ENCODE data around the gene EMID1. TPM values are rescaled to one million over a fixed set of nuclear protein-coding genes. Genes with fewer than 3 reads are reported as not detected.

Gene EMID1
- total RNA-seq, 1 donor from 2014 or later, result 10.4 TPM

Other genes starting within 250 kb of the EMID1 start
- not detected in 2 replicates for gene C22orf31, start 144.1 kb upstream of the EMID1 start, total RNA-seq
- gene KREMEN1, start 132.9 kb upstream of the EMID1 start, total RNA-seq, result 3.9 and 4.9 TPM in 2 replicates
- 64.9 and 65.6 TPM in 2 replicates for gene RHBDD3, start 62.1 kb downstream of the EMID1 start, total RNA-seq
- gene EWSR1, start 62.4 kb downstream of the EMID1 start, total RNA-seq, result 483 and 497 TPM in 2 replicates
- 7.8 and 8.9 TPM in 2 replicates for gene GAS2L1, start 100.8 kb downstream of the EMID1 start, total RNA-seq
- 0.27 and 0.63 TPM in 2 replicates for gene RASL10A, start 109.8 kb downstream of the EMID1 start, total RNA-seq
- 56.7 and 58.4 TPM in 2 replicates for gene AP1B1, start 182.7 kb downstream of the EMID1 start, total RNA-seq
- not detected in 2 replicates for gene RFPL1, start 232.7 kb downstream of the EMID1 start, total RNA-seq